SU-DHL-6 (cell line): ENCODE results near the gene KRTAP5-2.

ENCODE experiments used
- H2AFZ ChIP-seq: fragments of 200-600 bp; sonication (generic); 2 replicates; pipeline ENCODE4 v1.6.1; 2014; ENCODE audit warnings: low read depth, mild to moderate bottlenecking, moderate library complexity, mixed read lengths, antibody characterized with exemption, low read length; ENCODE audit not compliant: severe bottlenecking
- H3F3A ChIP-seq: fragments of 200-600 bp; shearing (Covaris generic); 2 replicates; pipeline ENCODE4 v1.6.0; 2016; ENCODE audit warnings: antibody characterized with exemption, mild to moderate bottlenecking; ENCODE audit not compliant: insufficient read depth
- H3K27ac ChIP-seq: fragments of 200-600 bp; sonication (generic); 2 replicates; pipeline ENCODE4 v1.5.1; 2016; ENCODE audit warnings: low read depth, mild to moderate bottlenecking, low read length, moderate library complexity, mixed read lengths
- H3K27me3 ChIP-seq: fragments of 200-600 bp; sonication (generic), shearing (Covaris generic); 2 replicates; pipeline ENCODE4 v1.6.0; 2014; ENCODE audit warnings: mild to moderate bottlenecking, low read length
- H3K36me3 ChIP-seq: fragments of 200-600 bp; sonication (generic); 2 replicates; pipeline ENCODE4 v1.6.1; 2014; ENCODE audit warnings: mild to moderate bottlenecking, low read length, mixed read lengths
- H3K4me2 ChIP-seq: fragments of 300-600, 200-600 bp; shearing (Covaris generic), sonication (generic); 2 replicates; pipeline ENCODE4 v1.6.0; 2014; ENCODE audit warnings: low read length, low read depth, mild to moderate bottlenecking; ENCODE audit not compliant: poor library complexity, severe bottlenecking
- H3K4me3 ChIP-seq: fragments of 200-600 bp; sonication (generic); 2 replicates; pipeline ENCODE4 v1.5.1; 2014; ENCODE audit warnings: antibody characterized with exemption, low read length, mild to moderate bottlenecking, mixed read lengths; ENCODE audit not compliant: insufficient read depth, poor library complexity, severe bottlenecking
- H3K79me2 ChIP-seq: fragments of 200-600 bp; sonication (generic); 2 replicates; pipeline ENCODE4 v1.6.1; 2014; ENCODE audit warnings: mild to moderate bottlenecking, low read length, moderate library complexity; ENCODE audit not compliant: insufficient read depth
- H3K9ac ChIP-seq: fragments of 200-600 bp; sonication (generic); 2 replicates; pipeline ENCODE4 v1.7.0; 2014; ENCODE audit warnings: mild to moderate bottlenecking, low read length
- H3K9me2 ChIP-seq: fragments of 200-600 bp; sonication (generic); replicated peaks from 2 replicates; pipeline ENCODE4 v1.6.1; 2014; ENCODE audit warnings: low read length; ENCODE audit not compliant: insufficient read depth
- H3K9me3 ChIP-seq: fragments of 200-600 bp; sonication (generic); 2 replicates; pipeline ENCODE4 v1.6.1; 2014; ENCODE audit warnings: low read length, mixed read lengths; ENCODE audit not compliant: insufficient read depth
- H4K20me1 ChIP-seq: fragments of 200-600 bp; sonication (generic); 2 replicates; pipeline ENCODE4 v1.6.1; 2014; ENCODE audit warnings: low read depth, mild to moderate bottlenecking, antibody characterized with exemption, low read length, moderate library complexity, mixed read lengths
- EZH2phosphoT487 ChIP-seq: fragments of 200-600 bp; sonication (generic), shearing (Covaris generic); conservative IDR thresholded peaks from 2 replicates; pipeline ENCODE4 v1.6.1; 2018; ENCODE audit warnings: mild to moderate bottlenecking, antibody characterized with exemption, low read length, moderate library complexity, mixed read lengths
- TF ChIP-seq, protein P1 (sequence below): fragments of 200-600 bp; sonication (generic); IDR thresholded peaks from one replicate; pipeline ENCODE4 v1.5.1; 2017; ENCODE audit warnings: antibody characterized with exemption, mild to moderate bottlenecking, low read length, moderate library complexity; ENCODE audit not compliant: insufficient read depth, poor library complexity, severe bottlenecking

The KRTAP5-2 gene

DNA sequence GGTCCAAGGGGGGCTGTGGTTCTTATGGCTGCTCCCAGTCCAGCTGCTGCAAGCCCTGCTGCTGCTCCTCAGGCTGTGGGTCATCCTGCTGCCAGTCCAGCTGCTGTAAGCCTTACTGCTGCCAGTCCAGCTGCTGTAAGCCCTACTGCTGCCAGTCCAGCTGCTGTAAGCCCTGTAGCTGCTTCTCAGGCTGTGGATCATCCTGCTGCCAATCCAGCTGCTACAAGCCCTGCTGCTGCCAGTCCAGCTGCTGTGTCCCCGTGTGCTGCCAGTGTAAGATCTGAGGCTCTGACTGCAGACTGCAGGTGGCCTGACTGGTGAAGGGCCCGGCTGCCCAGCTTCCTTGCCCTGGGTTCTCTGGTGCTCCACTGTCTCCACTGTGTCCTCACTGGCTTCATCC, 32.2 kb upstream of the KRTAP5-2 start:
- Histone ChIP-seq H3K27me3 (no peaks in the 10 kb centered on the region), H4K20me1 (no peaks in the 10 kb centered on the region), H3K4me3 (no peak overlapping the region), H3K36me3 (no peaks in the 10 kb centered on the region), H3K9me2 (no peaks in the 10 kb centered on the region), H3K4me2 (no peak overlapping the region), H3F3A (no peaks in the 10 kb centered on the region), H3K27ac (no peak overlapping the region), H3K9me3 (no peaks in the 10 kb centered on the region), H3K79me2 (no peaks in the 10 kb centered on the region), H2AFZ (no peak overlapping the region), H3K9ac (no peak overlapping the region)
- TF ChIP-seq, protein P1, sequence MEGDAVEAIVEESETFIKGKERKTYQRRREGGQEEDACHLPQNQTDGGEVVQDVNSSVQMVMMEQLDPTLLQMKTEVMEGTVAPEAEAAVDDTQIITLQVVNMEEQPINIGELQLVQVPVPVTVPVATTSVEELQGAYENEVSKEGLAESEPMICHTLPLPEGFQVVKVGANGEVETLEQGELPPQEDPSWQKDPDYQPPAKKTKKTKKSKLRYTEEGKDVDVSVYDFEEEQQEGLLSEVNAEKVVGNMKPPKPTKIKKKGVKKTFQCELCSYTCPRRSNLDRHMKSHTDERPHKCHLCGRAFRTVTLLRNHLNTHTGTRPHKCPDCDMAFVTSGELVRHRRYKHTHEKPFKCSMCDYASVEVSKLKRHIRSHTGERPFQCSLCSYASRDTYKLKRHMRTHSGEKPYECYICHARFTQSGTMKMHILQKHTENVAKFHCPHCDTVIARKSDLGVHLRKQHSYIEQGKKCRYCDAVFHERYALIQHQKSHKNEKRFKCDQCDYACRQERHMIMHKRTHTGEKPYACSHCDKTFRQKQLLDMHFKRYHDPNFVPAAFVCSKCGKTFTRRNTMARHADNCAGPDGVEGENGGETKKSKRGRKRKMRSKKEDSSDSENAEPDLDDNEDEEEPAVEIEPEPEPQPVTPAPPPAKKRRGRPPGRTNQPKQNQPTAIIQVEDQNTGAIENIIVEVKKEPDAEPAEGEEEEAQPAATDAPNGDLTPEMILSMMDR, result no peak
- no peak for TF ChIP-seq EZH2phosphoT487

DNA sequence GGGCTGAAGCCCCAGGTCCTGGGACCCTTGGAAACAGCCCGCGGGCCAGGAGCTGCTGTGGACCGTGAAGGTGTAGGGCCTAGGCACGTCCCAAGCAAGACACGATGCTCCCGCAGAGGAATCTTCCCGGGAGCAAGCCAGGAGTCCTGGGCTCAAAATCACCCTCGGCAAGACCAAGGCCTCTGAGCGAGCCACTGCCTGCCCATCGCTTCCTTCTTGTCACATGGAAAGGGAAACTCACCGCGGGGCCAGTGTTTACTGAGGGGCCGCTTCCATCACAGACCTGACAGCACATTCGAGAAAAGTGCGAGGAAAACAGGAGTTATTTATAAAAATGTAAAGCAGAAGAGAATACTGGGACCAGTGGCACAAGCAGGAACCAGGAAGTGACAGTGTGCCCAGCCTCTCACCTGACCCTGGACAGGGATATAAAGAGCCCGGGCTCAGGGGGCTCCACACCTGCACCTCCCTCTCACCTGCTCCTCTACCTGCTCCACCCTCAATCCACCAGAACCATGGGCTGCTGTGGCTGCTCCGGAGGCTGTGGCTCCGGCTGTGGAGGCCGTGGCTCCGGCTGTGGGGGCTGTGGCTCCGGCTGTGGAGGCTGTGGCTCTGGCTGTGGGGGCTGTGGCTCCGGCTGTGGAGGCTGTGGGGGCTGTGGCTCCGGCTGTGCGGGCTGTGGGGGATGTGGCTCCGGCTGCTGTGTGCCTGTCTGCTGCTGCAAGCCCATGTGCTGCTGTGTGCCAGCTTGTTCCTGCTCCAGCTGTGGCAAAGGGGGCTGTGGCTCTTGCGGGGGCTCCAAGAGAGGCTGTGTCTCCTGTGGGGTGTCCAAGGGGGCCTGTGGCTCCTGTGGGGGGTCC, 31.5 kb upstream of the KRTAP5-2 start, which contains the start of gene KRTAP5-5:
Gene KRTAP5-5 (plus strand): TSS at position 450 of the 860 bp plus-strand sequence. CDS start 66 bp downstream, at position 516.
- no peaks in the 10 kb centered on the region for H3K9me3 ChIP-seq
- H3K36me3 ChIP-seq, result no peaks in the 10 kb centered on the region
- no peaks in the 10 kb centered on the region for H3K9me2 ChIP-seq
- H3K4me2 ChIP-seq, result no peak within 1 kb of the TSS
- no peaks in the 10 kb centered on the region for H3F3A ChIP-seq
- no peak within 1 kb of the TSS for H3K27ac ChIP-seq
- H4K20me1 ChIP-seq, result no peaks in the 10 kb centered on the region
- no peak within 1 kb of the TSS for H3K4me3 ChIP-seq
- no peaks in the 10 kb centered on the region for H3K27me3 ChIP-seq
- H3K9ac ChIP-seq, result no peak within 1 kb of the TSS
- no peaks in the 10 kb centered on the region for H3K79me2 ChIP-seq
- TF ChIP-seq, protein P1, result no peak
- TF ChIP-seq EZH2phosphoT487, result no peak
- H2AFZ ChIP-seq, result no peak within 1 kb of the TSS

DNA sequence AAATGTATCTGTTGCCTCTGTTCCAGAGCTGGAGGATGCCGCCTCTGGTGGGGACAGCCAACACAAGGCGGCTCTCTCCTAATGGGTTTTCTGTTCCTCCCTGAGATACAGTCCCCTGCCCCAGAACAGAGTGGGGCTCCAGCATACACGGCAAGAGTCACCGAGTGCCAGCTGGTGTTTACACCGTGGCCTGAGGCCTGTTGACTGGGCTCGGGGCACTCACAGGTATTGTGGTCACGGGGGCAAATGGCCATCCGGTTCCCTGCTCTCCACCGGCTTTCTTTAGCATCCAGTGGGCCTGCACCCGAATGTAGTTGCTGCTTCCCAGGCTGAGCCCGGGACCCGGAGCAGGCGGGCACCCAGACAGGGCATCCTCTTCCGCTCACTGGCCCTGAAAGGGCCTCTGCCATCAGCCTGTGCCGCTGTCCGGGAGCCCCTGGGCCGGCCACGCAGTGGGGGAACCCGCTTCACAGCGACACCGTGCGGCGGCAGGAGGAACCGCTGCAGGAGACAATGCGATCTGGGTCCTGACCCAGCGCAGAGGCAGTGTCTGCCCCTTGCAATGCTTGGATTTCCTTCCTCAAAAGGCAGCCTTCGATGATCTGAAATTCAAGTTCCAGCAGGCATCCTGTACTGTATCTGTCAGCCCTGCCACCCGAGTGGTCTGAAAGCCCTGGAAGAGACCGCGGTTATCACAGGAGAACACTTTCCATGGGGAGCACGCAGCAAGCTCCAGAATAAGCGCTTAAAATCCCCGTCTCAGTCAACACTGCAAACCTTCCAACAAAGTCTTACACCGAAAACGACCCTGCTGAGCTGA, 30.6 kb upstream of the KRTAP5-2 start:
- Histone ChIP-seq H3K9me3 (no peaks in the 10 kb centered on the region), H4K20me1 (no peaks in the 10 kb centered on the region), H3K4me2 (no peak overlapping the region), H3K27ac (no peak overlapping the region), H3K27me3 (no peaks in the 10 kb centered on the region), H3K36me3 (no peaks in the 10 kb centered on the region), H3K79me2 (no peaks in the 10 kb centered on the region), H2AFZ (no peak overlapping the region), H3K9ac (no peak overlapping the region), H3K9me2 (no peaks in the 10 kb centered on the region), H3F3A (no peaks in the 10 kb centered on the region), H3K4me3 (no peak overlapping the region)
- no peak for TF ChIP-seq EZH2phosphoT487
- TF ChIP-seq, protein P1, result peak; percentile 98
